K562 (cell line): ENCODE results near the gene TSC22D1. TPM values are rescaled to one million over a fixed set of nuclear protein-coding genes. Genes with fewer than 3 reads are reported as not detected.

Experiments used
- ATAC-seq: fragments of 200-7000 bp; cut with Tn5 transposase; 3 replicates; pipeline ENCODE4 v1.9.1; 2020; ENCODE audit warnings: moderate library complexity
- BruUV-seq: library from RNA; stranded (reverse); fragments of 400-500 nt; replicated peaks from 2 replicates; lab custom pipeline; 2021; lab: Mats Ljungman, UMichigan
- CTCF ChIA-PET: fragments of 300-600 bp; formaldehyde crosslinking; extraction: SDS; loops from one replicate; lab custom pipeline; 2021; ENCODE audit warnings: low intra/inter-chr PET ratio; lab: Yijun Ruan, JAX
- POLR2A ChIA-PET: fragments of 300-600, 350-650 bp; sonication (Branson Sonifier 250); formaldehyde crosslinking; extraction: SDS; loops from one replicate; lab custom pipeline; 2021; ENCODE audit warnings: antibody characterized with exemption, inconsistent platforms; lab: Yijun Ruan, JAX
- DNase-seq, 4 experiments: peaks; one replicate each; pipeline versions ENCODE4 v3.0.0 to v3.0.0-alpha.2; 2011 to 2018; ENCODE audit warnings: low spot score in 3 of 4, mixed read lengths in 3 of 4; ENCODE audit errors: extremely low read depth in 1 of 4
- FAIRE-seq: peaks from 2 replicates; lab custom pipeline; 2011; peaks lifted over from hg19 to GRCh38; lab: Jason Lieb, UNC
- H2AFZ ChIP-seq: 2 replicates; pipeline ENCODE4 v1.6.0; 2011; ENCODE audit warnings: low read depth, low read length, control low read depth, inconsistent platforms
- H3K27ac ChIP-seq: fragments of 200-600 bp; 3 replicates; pipeline ENCODE4 v1.8.0; 2011; ENCODE audit warnings: low read depth, mild to moderate bottlenecking, control low read depth, inconsistent platforms, low read length, moderate library complexity, mixed read lengths; ENCODE audit errors: extremely low read depth
- H3K27me3 ChIP-seq, 2 experiments: fragments of 300-600 bp in 1 of 2; 2 replicates in 1 of 2; 3 replicates in 1 of 2; pipeline versions ENCODE4 v1.6.0 to v1.8.0; 2011; ENCODE audit warnings: inconsistent platforms in 2 of 2, low read length in 2 of 2, mild to moderate bottlenecking in 1 of 2, mixed read lengths in 1 of 2, moderate library complexity in 1 of 2; ENCODE audit not compliant: control insufficient read depth in 2 of 2, insufficient read depth in 2 of 2
- H3K36me3 ChIP-seq: fragments of 300-600 bp; 3 replicates; pipeline ENCODE4 v1.8.0; 2011; ENCODE audit warnings: mild to moderate bottlenecking, low read length, inconsistent platforms; ENCODE audit not compliant: control insufficient read depth, insufficient read depth
- H3K4me1 ChIP-seq, 2 experiments: fragments of 200-600 bp in 1 of 2; replicated peaks in 1 of 2; 2 replicates in 1 of 2; 3 replicates in 1 of 2; pipeline versions ENCODE4 v1.5.1 to v1.8.0; 2011; ENCODE audit warnings: inconsistent platforms in 2 of 2, low read length in 2 of 2, mild to moderate bottlenecking in 1 of 2, mixed read lengths in 1 of 2, moderate library complexity in 1 of 2; ENCODE audit not compliant: control insufficient read depth in 2 of 2, insufficient read depth in 2 of 2
- H3K4me2 ChIP-seq: 2 replicates; pipeline ENCODE4 v1.6.1; 2011; ENCODE audit warnings: low read length, control low read depth, inconsistent platforms, mixed read lengths; ENCODE audit not compliant: insufficient read depth
- H3K4me3 ChIP-seq: fragments of 200-600 bp; sonication (generic), shearing (Covaris generic); 2 replicates; pipeline ENCODE4 v1.5.1; 2016; ENCODE audit warnings: control low read depth, inconsistent platforms
- H3K79me2 ChIP-seq: fragments of 200-600 bp; 3 replicates; pipeline ENCODE4 v1.8.0; 2011; ENCODE audit warnings: low read length, inconsistent platforms; ENCODE audit not compliant: control insufficient read depth, insufficient read depth
- H3K9ac ChIP-seq, 2 experiments: 2 replicates each; pipeline versions ENCODE4 v1.6.0 to v1.6.1; 2011; ENCODE audit warnings: low read depth in 2 of 2, low read length in 2 of 2, control low read depth in 1 of 2, inconsistent platforms in 1 of 2, mild to moderate bottlenecking in 1 of 2, mixed read lengths in 1 of 2; ENCODE audit not compliant: insufficient read depth in 1 of 2
- H3K9me1 ChIP-seq: one replicate; pipeline ENCODE4 v1.6.0; 2011; ENCODE audit warnings: inconsistent platforms, mild to moderate bottlenecking, low read length, moderate library complexity; ENCODE audit not compliant: control insufficient read depth, insufficient read depth
- H3K9me3 ChIP-seq: replicated peaks from 2 replicates; pipeline ENCODE4 v1.5.1; 2011; ENCODE audit warnings: low read depth, low read length, inconsistent platforms; ENCODE audit not compliant: control insufficient read depth, insufficient read depth
- H4K20me1 ChIP-seq: replicated peaks from 2 replicates; pipeline ENCODE4 v1.6.1; 2011; ENCODE audit warnings: low read length, inconsistent platforms, mixed read lengths; ENCODE audit not compliant: control insufficient read depth, insufficient read depth
- BHLHE40 ChIP-seq: IDR thresholded peaks from 2 replicates; pipeline ENCODE4 v1.6.1; 2011; ENCODE audit warnings: low read length, improper control_type of control experiment
- GABPB1 ChIP-seq: sonication (generic); formaldehyde crosslinking; IDR thresholded peaks from 2 replicates; pipeline ENCODE4 v1.8.0; 2022; ENCODE audit warnings: mild to moderate bottlenecking, missing genetic modification reagents
- HOXB6 ChIP-seq: fragments of 250-450 bp; sonication (Bioruptor Pico); IDR thresholded peaks from 2 replicates; pipeline ENCODE4 v1.5.1; 2022; ENCODE audit warnings: mild to moderate bottlenecking, borderline replicate concordance
- KLF1 ChIP-seq: fragments of 450-650 bp; IDR thresholded peaks from 2 replicates; pipeline ENCODE4 v1.6.1; 2016; ENCODE audit warnings: missing genetic modification characterization, missing compliant biosample characterization
- PHF20 ChIP-seq: fragments of 450-650 bp; IDR thresholded peaks from 2 replicates; pipeline ENCODE4 v1.6.1; 2018; ENCODE audit not compliant: partially characterized antibody
- SIN3A ChIP-seq, 2 experiments: fragments of 150-350 bp in 1 of 2; IDR thresholded peaks; 2 replicates each; pipeline ENCODE4 v1.6.1; 2011 to 2016; ENCODE audit warnings: borderline replicate concordance in 2 of 2, low read depth in 2 of 2, low read length in 2 of 2, mild to moderate bottlenecking in 2 of 2, moderate library complexity in 2 of 2; ENCODE audit not compliant: control insufficient read depth in 1 of 2
- STAT5A ChIP-seq: IDR thresholded peaks from 2 replicates; pipeline ENCODE4 v1.6.1; 2012; ENCODE audit warnings: low read length, inconsistent platforms, borderline replicate concordance
- TCF7 ChIP-seq: sonication (generic); IDR thresholded peaks from 2 replicates; pipeline ENCODE4 v1.6.1; 2016; ENCODE audit warnings: antibody characterized with exemption, borderline replicate concordance
- ZNF644 ChIP-seq: fragments of 200-800 bp; sonication (Bioruptor generic); IDR thresholded peaks from 2 replicates; pipeline ENCODE4 v1.6.1; 2016; ENCODE audit warnings: low read depth, missing genetic modification characterization, missing compliant biosample characterization
- in situ Hi-C: fragments of 300-500 bp; cut with MboI; formaldehyde crosslinking; loops from 4 replicates; pipeline ENCODE4 v1.15.0; 2018; ENCODE audit warnings: inconsistent platforms, mixed read lengths
- intact Hi-C: fragments of 100-400 bp; cut with micrococcal nuclease; formaldehyde crosslinking; loops from 2 replicates; pipeline ENCODE4 v1.14.2; 2022
- polyA plus RNA-seq, 8 experiments: library from polyadenylated mRNA; depleted of rRNA in 4 of 8; stranded (reverse) in 5 of 8; unstranded in 3 of 8; fragments of >200 nt; fragmentation: Nextera tagmentation in 2 of 8; fragmentation: Illumina TruSeq in 1 of 8; extraction: Ambion mirVana in 2 of 8; extraction: Trizol in 1 of 8; gene quantifications; 2 replicates each; pipeline versions ENCODE4 v1.2.1 to v1.2.3, GENCODE V29; 2011 to 2014; ENCODE audit warnings: inconsistent platforms in 1 of 8, missing spikeins in 1 of 8
- total RNA-seq, 7 experiments: library from RNA; depleted of rRNA in 6 of 7; stranded (reverse); fragments of >200 nt in 6 of 7; fragmentation: Illumina TruSeq in 2 of 7; extraction: Trizol in 2 of 7; gene quantifications; 2 replicates each; pipeline versions ENCODE4 v1.2.1 to v1.2.3, GENCODE V29; 2011 to 2021; ENCODE audit warnings: low replicate concordance in 1 of 7
- TF ChIP-seq, protein P1 (sequence below): fragments of 250-450 bp; sonication (Bioruptor Pico); IDR thresholded peaks from 2 replicates; pipeline ENCODE4 v1.5.0; 2020; ENCODE audit warnings: mild to moderate bottlenecking, borderline replicate concordance
- TF ChIP-seq, protein P2 (sequence below): IDR thresholded peaks from 2 replicates; pipeline ENCODE4 v1.6.1; 2012; ENCODE audit warnings: low read depth, low read length, improper control_type of control experiment, borderline replicate concordance
- TF ChIP-seq, protein P3 (sequence below): sonication (generic); formaldehyde crosslinking; IDR thresholded peaks from 2 replicates; pipeline ENCODE4 v1.8.0; 2022; ENCODE audit warnings: mild to moderate bottlenecking, missing genetic modification reagents
- TF ChIP-seq, protein P4 (sequence below): fragments of 450-650 bp; IDR thresholded peaks from 2 replicates; pipeline ENCODE4 v1.6.1; 2017; ENCODE audit warnings: antibody characterized with exemption

Gene TSC22D1
- total and polyA plus RNA-seq, 9 of the 15 experiments (the other 6 are each of a cell fraction or from before 2014, with no cell fraction given), result 2.6 to 19.8 (median 8.4) TPM

DNA sequence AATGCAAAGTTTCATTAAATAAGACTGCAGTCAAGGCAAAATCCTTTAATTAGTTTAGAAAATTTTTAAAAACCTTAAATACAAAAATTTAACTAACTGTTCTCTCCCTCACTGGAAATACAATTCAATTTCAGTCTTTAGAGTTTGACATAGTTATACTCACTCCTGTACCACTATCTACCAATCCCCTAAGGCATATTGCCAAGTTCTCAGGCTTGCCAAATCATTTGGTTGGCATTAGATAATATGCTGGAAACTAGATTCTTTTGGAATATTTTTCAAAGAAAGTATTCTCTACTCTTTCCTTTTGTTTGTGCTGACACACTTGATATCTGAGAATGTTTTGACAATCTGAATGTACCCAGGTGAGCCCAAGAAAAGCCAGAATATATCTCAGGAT lies 77.2 kb downstream of the TSC22D1 start:
- H3K27ac ChIP-seq, result no peak overlapping the region
- no peak for FAIRE-seq
- CTCF ChIA-PET, result no interaction called here
- H4K20me1 ChIP-seq, result no peaks in the 10 kb centered on the region
- H3K79me2 ChIP-seq, result no peaks in the 10 kb centered on the region
- no peak overlapping the region for H2AFZ ChIP-seq
- no peaks in the 10 kb centered on the region for H3K36me3 ChIP-seq
- BruUV-seq, result no TSS peak
- H3K4me2 ChIP-seq, result no peak overlapping the region
- intact Hi-C loops, result no loop called here
- H3K4me3 ChIP-seq, result no peak overlapping the region
- POLR2A ChIA-PET, result interaction anchor here (0.6 kb wide), 1 partner anchor 486 kb away, joined by 3 read pairs; no protein-coding TSS in a partner anchor
- in situ Hi-C loops, result no loop called here
- H3K9me3 ChIP-seq, result no peaks in the 10 kb centered on the region
- no peak for DNase-seq
- H3K9ac ChIP-seq, result no peak overlapping the region
- no peaks in the 10 kb centered on the region for H3K9me1 ChIP-seq
- no peaks in the 10 kb centered on the region for H3K27me3 ChIP-seq
- no peak for ATAC-seq
- no peaks in the 10 kb centered on the region for H3K4me1 ChIP-seq
- no peak for TF ChIP-seq BHLHE40
- no peak for TF ChIP-seq KLF1 (tag)
- TF ChIP-seq STAT5A, result no peak
- no peak for TF ChIP-seq TCF7
- TF ChIP-seq, protein P1, sequence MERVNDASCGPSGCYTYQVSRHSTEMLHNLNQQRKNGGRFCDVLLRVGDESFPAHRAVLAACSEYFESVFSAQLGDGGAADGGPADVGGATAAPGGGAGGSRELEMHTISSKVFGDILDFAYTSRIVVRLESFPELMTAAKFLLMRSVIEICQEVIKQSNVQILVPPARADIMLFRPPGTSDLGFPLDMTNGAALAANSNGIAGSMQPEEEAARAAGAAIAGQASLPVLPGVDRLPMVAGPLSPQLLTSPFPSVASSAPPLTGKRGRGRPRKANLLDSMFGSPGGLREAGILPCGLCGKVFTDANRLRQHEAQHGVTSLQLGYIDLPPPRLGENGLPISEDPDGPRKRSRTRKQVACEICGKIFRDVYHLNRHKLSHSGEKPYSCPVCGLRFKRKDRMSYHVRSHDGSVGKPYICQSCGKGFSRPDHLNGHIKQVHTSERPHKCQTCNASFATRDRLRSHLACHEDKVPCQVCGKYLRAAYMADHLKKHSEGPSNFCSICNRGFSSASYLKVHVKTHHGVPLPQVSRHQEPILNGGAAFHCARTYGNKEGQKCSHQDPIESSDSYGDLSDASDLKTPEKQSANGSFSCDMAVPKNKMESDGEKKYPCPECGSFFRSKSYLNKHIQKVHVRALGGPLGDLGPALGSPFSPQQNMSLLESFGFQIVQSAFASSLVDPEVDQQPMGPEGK (CRISPR knock-in tag), result no peak
- TF ChIP-seq HOXB6, result no peak
- TF ChIP-seq, protein P2, sequence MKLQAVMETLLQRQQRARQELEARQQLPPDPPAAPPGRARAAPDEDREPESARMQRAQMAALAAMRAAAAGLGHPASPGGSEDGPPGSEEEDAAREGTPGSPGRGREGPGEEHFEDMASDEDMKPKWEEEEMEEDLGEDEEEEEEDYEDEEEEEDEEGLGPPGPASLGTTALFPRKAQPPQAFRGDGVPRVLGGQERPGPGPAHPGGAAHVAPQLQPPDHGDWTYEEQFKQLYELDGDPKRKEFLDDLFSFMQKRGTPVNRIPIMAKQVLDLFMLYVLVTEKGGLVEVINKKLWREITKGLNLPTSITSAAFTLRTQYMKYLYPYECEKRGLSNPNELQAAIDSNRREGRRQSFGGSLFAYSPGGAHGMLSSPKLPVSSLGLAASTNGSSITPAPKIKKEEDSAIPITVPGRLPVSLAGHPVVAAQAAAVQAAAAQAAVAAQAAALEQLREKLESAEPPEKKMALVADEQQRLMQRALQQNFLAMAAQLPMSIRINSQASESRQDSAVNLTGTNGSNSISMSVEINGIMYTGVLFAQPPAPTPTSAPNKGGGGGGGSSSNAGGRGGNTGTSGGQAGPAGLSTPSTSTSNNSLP, result no peak
- no peak for TF ChIP-seq ZNF644 (tag)
- TF ChIP-seq SIN3A (IDR thresholded peaks at IDR 0.05; ENCODE audit: borderline replicate concordance in 2 of 2, control insufficient read depth in 1 of 2, low read depth in 2 of 2, low read length in 2 of 2), result no peak
- TF ChIP-seq, protein P3, sequence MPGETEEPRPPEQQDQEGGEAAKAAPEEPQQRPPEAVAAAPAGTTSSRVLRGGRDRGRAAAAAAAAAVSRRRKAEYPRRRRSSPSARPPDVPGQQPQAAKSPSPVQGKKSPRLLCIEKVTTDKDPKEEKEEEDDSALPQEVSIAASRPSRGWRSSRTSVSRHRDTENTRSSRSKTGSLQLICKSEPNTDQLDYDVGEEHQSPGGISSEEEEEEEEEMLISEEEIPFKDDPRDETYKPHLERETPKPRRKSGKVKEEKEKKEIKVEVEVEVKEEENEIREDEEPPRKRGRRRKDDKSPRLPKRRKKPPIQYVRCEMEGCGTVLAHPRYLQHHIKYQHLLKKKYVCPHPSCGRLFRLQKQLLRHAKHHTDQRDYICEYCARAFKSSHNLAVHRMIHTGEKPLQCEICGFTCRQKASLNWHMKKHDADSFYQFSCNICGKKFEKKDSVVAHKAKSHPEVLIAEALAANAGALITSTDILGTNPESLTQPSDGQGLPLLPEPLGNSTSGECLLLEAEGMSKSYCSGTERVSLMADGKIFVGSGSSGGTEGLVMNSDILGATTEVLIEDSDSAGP, result no peak
- TF ChIP-seq PHF20, result no peak
- TF ChIP-seq, protein P4, sequence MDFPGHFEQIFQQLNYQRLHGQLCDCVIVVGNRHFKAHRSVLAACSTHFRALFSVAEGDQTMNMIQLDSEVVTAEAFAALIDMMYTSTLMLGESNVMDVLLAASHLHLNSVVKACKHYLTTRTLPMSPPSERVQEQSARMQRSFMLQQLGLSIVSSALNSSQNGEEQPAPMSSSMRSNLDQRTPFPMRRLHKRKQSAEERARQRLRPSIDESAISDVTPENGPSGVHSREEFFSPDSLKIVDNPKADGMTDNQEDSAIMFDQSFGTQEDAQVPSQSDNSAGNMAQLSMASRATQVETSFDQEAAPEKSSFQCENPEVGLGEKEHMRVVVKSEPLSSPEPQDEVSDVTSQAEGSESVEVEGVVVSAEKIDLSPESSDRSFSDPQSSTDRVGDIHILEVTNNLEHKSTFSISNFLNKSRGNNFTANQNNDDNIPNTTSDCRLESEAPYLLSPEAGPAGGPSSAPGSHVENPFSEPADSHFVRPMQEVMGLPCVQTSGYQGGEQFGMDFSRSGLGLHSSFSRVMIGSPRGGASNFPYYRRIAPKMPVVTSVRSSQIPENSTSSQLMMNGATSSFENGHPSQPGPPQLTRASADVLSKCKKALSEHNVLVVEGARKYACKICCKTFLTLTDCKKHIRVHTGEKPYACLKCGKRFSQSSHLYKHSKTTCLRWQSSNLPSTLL, result no peak
- TF ChIP-seq GABPB1 (CRISPR knock-in tag), result no peak
